K562 (cell line): ENCODE data around the gene PCDH9. TPM values are rescaled to one million over a fixed set of nuclear protein-coding genes. Genes with fewer than 3 reads are reported as not detected.

Experiments
- ARID1B ChIP-seq: fragments of 450-650 bp; IDR thresholded peaks from 2 replicates; pipeline ENCODE4 v1.6.1; 2016; ENCODE audit warnings: antibody characterized with exemption, mild to moderate bottlenecking, inconsistent platforms
- CSDE1 ChIP-seq, 2 experiments: fragments of 450-650 bp; IDR thresholded peaks; 2 replicates each; pipeline ENCODE4 v1.6.1; 2016; ENCODE audit warnings: mild to moderate bottlenecking in 1 of 2
- GTF2A2 ChIP-seq: IDR thresholded peaks from 2 replicates; pipeline ENCODE4 v1.6.1; 2016; ENCODE audit warnings: mild to moderate bottlenecking, missing genetic modification characterization, missing compliant biosample characterization
- HCFC1 ChIP-seq: IDR thresholded peaks from 2 replicates; pipeline ENCODE4 v1.6.1; 2012; ENCODE audit warnings: low read depth, low read length, improper control_type of control experiment
- MCM2 ChIP-seq: fragments of 450-650 bp; IDR thresholded peaks from 2 replicates; pipeline ENCODE4 v1.6.1; 2017; ENCODE audit warnings: low read depth, mild to moderate bottlenecking
- MECOM ChIP-seq: fragments of 250-450 bp; sonication (Bioruptor Pico); IDR thresholded peaks from 2 replicates; pipeline ENCODE4 v1.8.0; 2022; ENCODE audit warnings: inconsistent platforms
- MED1 ChIP-seq: sonication (generic); formaldehyde crosslinking; IDR thresholded peaks from 2 replicates; pipeline ENCODE4 v1.8.1; 2023; ENCODE audit warnings: missing genetic modification reagents, borderline replicate concordance
- MTA2 ChIP-seq: fragments of 450-650 bp; IDR thresholded peaks from 2 replicates; pipeline ENCODE4 v1.6.1; 2016; ENCODE audit warnings: low read depth
- NCOA2 ChIP-seq, 2 experiments: fragments of 450-650 bp; IDR thresholded peaks; 2 replicates each; pipeline ENCODE4 v1.6.1; 2018; ENCODE audit warnings: mild to moderate bottlenecking in 2 of 2, moderate library complexity in 1 of 2; ENCODE audit not compliant: partially characterized antibody in 2 of 2
- POLR2H ChIP-seq: IDR thresholded peaks from 2 replicates; pipeline ENCODE4 v1.6.1; 2016; ENCODE audit warnings: missing genetic modification characterization, low read depth, mild to moderate bottlenecking, control low read depth, missing compliant biosample characterization, moderate library complexity
- PPARD ChIP-seq: fragments of 250-450 bp; sonication (Bioruptor Pico); IDR thresholded peaks from 2 replicates; pipeline ENCODE4 v1.8.0; 2022; ENCODE audit warnings: inconsistent platforms, mild to moderate bottlenecking, moderate library complexity
- RBM39 ChIP-seq: fragments of 200-400 bp; formaldehyde crosslinking; optimal IDR thresholded peaks from 2 replicates; pipeline ENCODE3; 2018; ENCODE audit warnings: low read depth, low read length
- RNF2 ChIP-seq: sonication (generic); IDR thresholded peaks from 2 replicates; pipeline ENCODE4 v1.6.1; 2016
- SAFB2 ChIP-seq: fragments of 200-400 bp; formaldehyde crosslinking; IDR thresholded peaks from 2 replicates; pipeline ENCODE4 v1.6.1; 2018; ENCODE audit warnings: borderline replicate concordance, low read length, low read depth, moderate library complexity; ENCODE audit not compliant: severe bottlenecking
- SMAD1 ChIP-seq: fragments of 150-350 bp; IDR thresholded peaks from 2 replicates; pipeline ENCODE4 v1.6.1; 2014; ENCODE audit warnings: low read length, low read depth; ENCODE audit not compliant: partially characterized antibody
- SRF ChIP-seq, 2 experiments: fragments of 250-450, 450-650 bp in 1 of 2; sonication (Bioruptor Pico) in 1 of 2; sonication (generic) in 1 of 2; formaldehyde crosslinking; IDR thresholded peaks; 2 replicates each; pipeline versions ENCODE4 v1.5.0 to v1.5.1; 2020 to 2022; ENCODE audit warnings: mild to moderate bottlenecking in 1 of 2, missing genetic modification reagents in 1 of 2
- TEAD4 ChIP-seq, 2 experiments: sonication (generic) in 1 of 2; formaldehyde crosslinking in 1 of 2; IDR thresholded peaks; 2 replicates each; pipeline versions ENCODE4 v1.6.1 to v1.8.0; 2012 to 2022; ENCODE audit warnings: borderline replicate concordance in 1 of 2, inconsistent platforms in 1 of 2, low read length in 1 of 2, mild to moderate bottlenecking in 1 of 2, missing genetic modification reagents in 1 of 2
- ZNF76 ChIP-seq: fragments of 250-450 bp; sonication (Bioruptor Pico); IDR thresholded peaks from 2 replicates; pipeline ENCODE4 v1.4.0; 2020; ENCODE audit warnings: mild to moderate bottlenecking, moderate library complexity, borderline replicate concordance
- ZNF785 ChIP-seq: fragments of 250-450 bp; sonication (Bioruptor Pico); IDR thresholded peaks from 2 replicates; pipeline ENCODE4 v1.4.0; 2020; ENCODE audit warnings: mild to moderate bottlenecking
- polyA plus RNA-seq, 8 experiments: library from polyadenylated mRNA; depleted of rRNA in 4 of 8; stranded (reverse) in 5 of 8; unstranded in 3 of 8; fragments of >200 nt; fragmentation: Nextera tagmentation in 2 of 8; fragmentation: Illumina TruSeq in 1 of 8; extraction: Ambion mirVana in 2 of 8; extraction: Trizol in 1 of 8; gene quantifications; 2 replicates each; pipeline versions ENCODE4 v1.2.1 to v1.2.3, GENCODE V29; 2011 to 2014; ENCODE audit warnings: inconsistent platforms in 1 of 8, missing spikeins in 1 of 8
- total RNA-seq, 7 experiments: library from RNA; depleted of rRNA in 6 of 7; stranded (reverse); fragments of >200 nt in 6 of 7; fragmentation: Illumina TruSeq in 2 of 7; extraction: Trizol in 2 of 7; gene quantifications; 2 replicates each; pipeline versions ENCODE4 v1.2.1 to v1.2.3, GENCODE V29; 2011 to 2021; ENCODE audit warnings: low replicate concordance in 1 of 7
- TF ChIP-seq, protein P1 (sequence below): sonication (generic); formaldehyde crosslinking; IDR thresholded peaks from 2 replicates; pipeline ENCODE4 v1.8.1; 2023; ENCODE audit warnings: mild to moderate bottlenecking, missing genetic modification reagents
- TF ChIP-seq, protein P2 (sequence below): fragments of 450-650 bp; IDR thresholded peaks from 2 replicates; pipeline ENCODE4 v1.6.1; 2016
- TF ChIP-seq, protein P3 (sequence below), 2 experiments: IDR thresholded peaks; 2 replicates each; pipeline ENCODE4 v1.6.1; 2012; ENCODE audit warnings: improper control_type of control experiment in 2 of 2, low read depth in 2 of 2, low read length in 2 of 2, borderline replicate concordance in 1 of 2

The PCDH9 gene
- total and polyA plus RNA-seq, 9 of the 15 experiments (the other 6 are each of a cell fraction or from before 2014, with no cell fraction given), result 1.1 to 6.7 (median 4.9) TPM

DNA sequence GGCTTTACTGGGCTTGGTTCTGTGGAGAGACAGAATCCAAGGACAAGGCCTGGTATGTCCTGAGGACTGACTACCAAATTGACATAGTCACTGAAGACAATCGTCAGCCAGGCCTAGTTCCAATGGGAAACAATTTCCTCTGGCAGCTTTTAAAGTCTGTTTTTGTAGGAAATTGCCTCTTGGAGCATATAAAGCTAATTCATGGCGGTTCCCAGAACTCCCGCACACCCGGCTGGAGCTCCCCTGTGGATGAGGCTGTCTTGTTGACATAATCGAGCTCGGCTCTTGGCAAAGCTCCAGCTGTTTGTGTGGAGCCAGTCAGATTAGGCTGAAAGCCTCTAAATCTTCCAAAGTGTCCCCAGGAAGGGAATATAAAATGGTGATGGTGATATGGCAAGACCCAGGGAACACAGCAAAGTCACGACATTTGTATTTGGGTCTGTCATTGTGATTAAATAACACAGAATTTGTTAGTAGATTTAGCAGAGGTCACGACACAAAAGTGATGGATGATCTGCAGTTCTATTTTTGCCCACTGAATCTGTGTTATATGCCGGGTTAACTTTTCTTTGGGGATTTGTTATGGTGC, 395.0 kb downstream of the PCDH9 start (continued):
- TF ChIP-seq, protein P1, sequence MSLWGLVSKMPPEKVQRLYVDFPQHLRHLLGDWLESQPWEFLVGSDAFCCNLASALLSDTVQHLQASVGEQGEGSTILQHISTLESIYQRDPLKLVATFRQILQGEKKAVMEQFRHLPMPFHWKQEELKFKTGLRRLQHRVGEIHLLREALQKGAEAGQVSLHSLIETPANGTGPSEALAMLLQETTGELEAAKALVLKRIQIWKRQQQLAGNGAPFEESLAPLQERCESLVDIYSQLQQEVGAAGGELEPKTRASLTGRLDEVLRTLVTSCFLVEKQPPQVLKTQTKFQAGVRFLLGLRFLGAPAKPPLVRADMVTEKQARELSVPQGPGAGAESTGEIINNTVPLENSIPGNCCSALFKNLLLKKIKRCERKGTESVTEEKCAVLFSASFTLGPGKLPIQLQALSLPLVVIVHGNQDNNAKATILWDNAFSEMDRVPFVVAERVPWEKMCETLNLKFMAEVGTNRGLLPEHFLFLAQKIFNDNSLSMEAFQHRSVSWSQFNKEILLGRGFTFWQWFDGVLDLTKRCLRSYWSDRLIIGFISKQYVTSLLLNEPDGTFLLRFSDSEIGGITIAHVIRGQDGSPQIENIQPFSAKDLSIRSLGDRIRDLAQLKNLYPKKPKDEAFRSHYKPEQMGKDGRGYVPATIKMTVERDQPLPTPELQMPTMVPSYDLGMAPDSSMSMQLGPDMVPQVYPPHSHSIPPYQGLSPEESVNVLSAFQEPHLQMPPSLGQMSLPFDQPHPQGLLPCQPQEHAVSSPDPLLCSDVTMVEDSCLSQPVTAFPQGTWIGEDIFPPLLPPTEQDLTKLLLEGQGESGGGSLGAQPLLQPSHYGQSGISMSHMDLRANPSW, result no peak
- TF ChIP-seq PPARD (CRISPR knock-in tag) (no peak), SRF (CRISPR knock-in tag; IDR thresholded peaks at IDR 0.05) (no peak), MECOM (no peak), MED1 (CRISPR knock-in tag) (no peak), POLR2H (no peak), SAFB2 (no peak), CSDE1 (IDR thresholded peaks at IDR 0.05) (no peak), HCFC1 (no peak), TEAD4 (IDR thresholded peaks at IDR 0.05; ENCODE audit: low read length) (peak; percentile 31; the same call in 1 of the 2 replicates), TEAD4 (CRISPR knock-in tag; IDR thresholded peaks at IDR 0.05; ENCODE audit: borderline replicate concordance) (no peak), GTF2A2 (tag) (no peak), MTA2 (no peak), RNF2 (no peak), MCM2 (no peak), RBM39 (no peak), ZNF785 (CRISPR knock-in tag) (no peak), NCOA2 (IDR thresholded peaks at IDR 0.05; ENCODE audit: partially characterized antibody in 2 of 2) (no peak), SMAD1 (no peak), ARID1B (peak; percentile 64), ZNF76 (no peak)
- TF ChIP-seq, protein P2, sequence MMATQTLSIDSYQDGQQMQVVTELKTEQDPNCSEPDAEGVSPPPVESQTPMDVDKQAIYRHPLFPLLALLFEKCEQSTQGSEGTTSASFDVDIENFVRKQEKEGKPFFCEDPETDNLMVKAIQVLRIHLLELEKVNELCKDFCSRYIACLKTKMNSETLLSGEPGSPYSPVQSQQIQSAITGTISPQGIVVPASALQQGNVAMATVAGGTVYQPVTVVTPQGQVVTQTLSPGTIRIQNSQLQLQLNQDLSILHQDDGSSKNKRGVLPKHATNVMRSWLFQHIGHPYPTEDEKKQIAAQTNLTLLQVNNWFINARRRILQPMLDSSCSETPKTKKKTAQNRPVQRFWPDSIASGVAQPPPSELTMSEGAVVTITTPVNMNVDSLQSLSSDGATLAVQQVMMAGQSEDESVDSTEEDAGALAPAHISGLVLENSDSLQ, result peak; percentile 71
- TF ChIP-seq, protein P3, sequence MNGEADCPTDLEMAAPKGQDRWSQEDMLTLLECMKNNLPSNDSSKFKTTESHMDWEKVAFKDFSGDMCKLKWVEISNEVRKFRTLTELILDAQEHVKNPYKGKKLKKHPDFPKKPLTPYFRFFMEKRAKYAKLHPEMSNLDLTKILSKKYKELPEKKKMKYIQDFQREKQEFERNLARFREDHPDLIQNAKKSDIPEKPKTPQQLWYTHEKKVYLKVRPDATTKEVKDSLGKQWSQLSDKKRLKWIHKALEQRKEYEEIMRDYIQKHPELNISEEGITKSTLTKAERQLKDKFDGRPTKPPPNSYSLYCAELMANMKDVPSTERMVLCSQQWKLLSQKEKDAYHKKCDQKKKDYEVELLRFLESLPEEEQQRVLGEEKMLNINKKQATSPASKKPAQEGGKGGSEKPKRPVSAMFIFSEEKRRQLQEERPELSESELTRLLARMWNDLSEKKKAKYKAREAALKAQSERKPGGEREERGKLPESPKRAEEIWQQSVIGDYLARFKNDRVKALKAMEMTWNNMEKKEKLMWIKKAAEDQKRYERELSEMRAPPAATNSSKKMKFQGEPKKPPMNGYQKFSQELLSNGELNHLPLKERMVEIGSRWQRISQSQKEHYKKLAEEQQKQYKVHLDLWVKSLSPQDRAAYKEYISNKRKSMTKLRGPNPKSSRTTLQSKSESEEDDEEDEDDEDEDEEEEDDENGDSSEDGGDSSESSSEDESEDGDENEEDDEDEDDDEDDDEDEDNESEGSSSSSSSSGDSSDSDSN (IDR thresholded peaks at IDR 0.05; ENCODE audit: borderline replicate concordance in 1 of 2, low read depth in 2 of 2, low read length in 2 of 2), result no peak
